ENCODE data around the gene ATP1A2. TPM values are rescaled to one million over a fixed set of nuclear protein-coding genes. Genes with fewer than 3 reads are reported as not detected.

ATP1A2 gene
- total RNA-seq, 1 donor from 2014 or later = not detected

DNA sequence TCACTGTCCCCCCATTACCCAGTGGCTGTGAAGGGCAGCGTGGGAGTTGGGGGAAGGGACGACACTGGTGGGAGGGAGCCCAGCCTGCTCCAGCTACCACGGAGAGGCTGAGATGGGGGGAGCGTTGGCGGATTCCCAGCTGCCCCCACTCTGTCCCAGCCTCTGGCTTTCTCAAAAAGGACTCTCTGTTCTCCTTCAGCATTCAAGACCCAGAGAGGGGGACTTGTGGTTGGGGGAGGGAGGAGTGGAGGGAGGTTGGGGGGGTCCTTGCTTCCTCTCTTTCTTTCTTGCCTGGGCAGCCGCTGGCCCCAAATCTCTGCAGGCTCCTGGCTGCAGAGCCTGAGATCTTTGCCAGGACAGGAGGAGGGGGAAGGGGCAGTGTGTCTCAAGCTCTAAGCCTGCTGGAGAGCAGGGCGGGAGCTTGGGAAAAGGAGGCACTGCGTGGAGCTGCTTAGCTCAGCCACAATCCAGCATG lies 2.2 kb downstream of the ATP1A2 start:
- ChIA-PET CTCF (no interaction called here), POLR2A (no interaction called here)
- ATAC-seq (ENCODE audit: low read depth) = no peak
- Mint-ChIP-seq H3K36me3 (ENCODE audit: low read depth) (no peaks in the 10 kb centered on the region), H3K4me1 (no peaks in the 10 kb centered on the region), H3K27me3 (peaks cover 18% of the 10 kb centered on the region), H3K9me3 (no peaks in the 10 kb centered on the region), H3K4me3 (no peak overlapping the region), H3K27ac (no peak overlapping the region)
- DNase-seq = no peak
- intact Hi-C loops (cut with micrococcal nuclease) = no loop called here
- TF ChIP-seq, protein P1, sequence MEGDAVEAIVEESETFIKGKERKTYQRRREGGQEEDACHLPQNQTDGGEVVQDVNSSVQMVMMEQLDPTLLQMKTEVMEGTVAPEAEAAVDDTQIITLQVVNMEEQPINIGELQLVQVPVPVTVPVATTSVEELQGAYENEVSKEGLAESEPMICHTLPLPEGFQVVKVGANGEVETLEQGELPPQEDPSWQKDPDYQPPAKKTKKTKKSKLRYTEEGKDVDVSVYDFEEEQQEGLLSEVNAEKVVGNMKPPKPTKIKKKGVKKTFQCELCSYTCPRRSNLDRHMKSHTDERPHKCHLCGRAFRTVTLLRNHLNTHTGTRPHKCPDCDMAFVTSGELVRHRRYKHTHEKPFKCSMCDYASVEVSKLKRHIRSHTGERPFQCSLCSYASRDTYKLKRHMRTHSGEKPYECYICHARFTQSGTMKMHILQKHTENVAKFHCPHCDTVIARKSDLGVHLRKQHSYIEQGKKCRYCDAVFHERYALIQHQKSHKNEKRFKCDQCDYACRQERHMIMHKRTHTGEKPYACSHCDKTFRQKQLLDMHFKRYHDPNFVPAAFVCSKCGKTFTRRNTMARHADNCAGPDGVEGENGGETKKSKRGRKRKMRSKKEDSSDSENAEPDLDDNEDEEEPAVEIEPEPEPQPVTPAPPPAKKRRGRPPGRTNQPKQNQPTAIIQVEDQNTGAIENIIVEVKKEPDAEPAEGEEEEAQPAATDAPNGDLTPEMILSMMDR (IDR thresholded peaks at IDR 0.05) = no peak

DNA sequence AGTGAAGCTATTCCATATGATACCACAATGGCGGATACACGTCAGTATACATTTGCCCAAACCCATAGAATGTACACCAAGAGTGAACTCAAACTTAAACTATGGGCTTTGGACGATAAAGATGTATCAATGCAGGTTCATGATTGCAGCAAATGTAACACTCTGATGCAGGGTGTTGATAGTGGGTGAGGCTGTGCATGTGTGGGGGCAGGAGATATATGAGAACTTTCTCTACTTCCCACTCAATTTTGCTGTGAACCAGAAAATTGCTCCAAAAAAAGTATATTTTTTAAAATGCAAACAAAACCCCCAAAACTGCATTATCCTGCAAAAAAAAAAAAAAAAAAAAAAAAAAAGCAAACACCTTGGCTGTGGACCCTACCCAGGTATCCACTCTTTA lies 3.4 kb downstream of the ATP1A2 start:
- no peaks in the 10 kb centered on the region for H3K9me3 Mint-ChIP-seq
- DNase-seq (no peak), ATAC-seq (ENCODE audit: low read depth) (no peak)
- intact Hi-C loops (cut with micrococcal nuclease) = no loop called here
- ChIA-PET POLR2A (no interaction called here), CTCF (no interaction called here)
- no peak overlapping the region for H3K27ac Mint-ChIP-seq
- no peaks in the 10 kb centered on the region for H3K36me3 Mint-ChIP-seq (ENCODE audit: low read depth)
- TF ChIP-seq, protein P1 (IDR thresholded peaks at IDR 0.05) = no peak
- H3K27me3 Mint-ChIP-seq = peaks cover 18% of the 10 kb centered on the region
- H3K4me1 Mint-ChIP-seq = no peaks in the 10 kb centered on the region
- no peak overlapping the region for H3K4me3 Mint-ChIP-seq

DNA sequence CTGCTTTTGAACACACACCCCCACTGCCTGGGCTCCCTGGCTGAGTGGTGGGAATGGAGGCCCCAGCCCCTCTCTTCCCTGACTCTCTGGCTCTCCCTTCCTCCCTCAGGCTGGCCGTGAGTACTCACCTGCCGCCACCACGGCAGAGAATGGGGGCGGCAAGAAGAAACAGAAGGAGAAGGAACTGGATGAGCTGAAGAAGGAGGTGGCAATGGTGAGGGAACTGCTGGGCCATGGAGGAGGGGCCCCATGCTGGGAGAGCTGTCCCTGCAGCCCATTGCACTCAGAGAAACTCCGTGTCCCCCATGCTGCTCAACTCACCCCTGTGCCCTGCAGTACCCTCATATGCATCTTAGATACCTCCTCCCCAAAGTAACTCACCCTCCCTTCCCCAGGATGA lies 5.2 kb downstream of the ATP1A2 start:
- DNase-seq (no peak), ATAC-seq (ENCODE audit: low read depth) (no peak)
- POLR2A ChIA-PET = no interaction called here
- no peak overlapping the region for H3K4me3 Mint-ChIP-seq
- no peaks in the 10 kb centered on the region for H3K4me1 Mint-ChIP-seq
- TF ChIP-seq, protein P1 (IDR thresholded peaks at IDR 0.05) = no peak
- H3K27ac Mint-ChIP-seq = no peak overlapping the region
- intact Hi-C loops (cut with micrococcal nuclease) = loop anchor here (5.0 kb wide), 1 partner anchor 47 kb away; no protein-coding TSS in a partner anchor
- no peaks in the 10 kb centered on the region for H3K9me3 Mint-ChIP-seq
- peaks cover 16% of the 10 kb centered on the region for H3K27me3 Mint-ChIP-seq
- no peaks in the 10 kb centered on the region for H3K36me3 Mint-ChIP-seq (ENCODE audit: low read depth)
- CTCF ChIA-PET = no interaction called here

DNA sequence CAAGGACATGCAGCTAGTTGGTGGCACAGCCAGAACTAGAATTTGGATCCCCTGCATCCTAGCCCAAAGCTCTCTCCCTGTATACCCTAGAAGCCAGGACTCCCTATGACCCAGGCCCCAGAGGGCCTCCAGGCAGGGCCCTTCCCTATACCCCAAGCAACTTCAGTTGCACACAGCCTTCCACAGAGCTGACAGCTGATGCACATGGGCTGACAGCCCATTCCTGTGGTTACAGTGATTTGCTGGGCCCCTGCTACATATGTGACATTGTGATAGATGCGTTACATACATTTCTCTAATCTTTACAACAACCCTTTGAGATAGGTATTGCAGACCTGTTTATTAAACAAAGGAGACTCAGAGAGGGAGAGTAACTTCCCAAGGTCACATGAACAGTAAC lies 5.8 kb downstream of the ATP1A2 start:
- Mint-ChIP-seq H3K27ac (no peak overlapping the region), H3K36me3 (ENCODE audit: low read depth) (no peaks in the 10 kb centered on the region), H3K4me3 (no peak overlapping the region), H3K4me1 (no peaks in the 10 kb centered on the region), H3K9me3 (no peaks in the 10 kb centered on the region), H3K27me3 (peaks cover 12% of the 10 kb centered on the region)
- DNase-seq (no peak), ATAC-seq (ENCODE audit: low read depth) (no peak)
- TF ChIP-seq, protein P1 (IDR thresholded peaks at IDR 0.05) = no peak
- ChIA-PET POLR2A (no interaction called here), CTCF (no interaction called here)
- intact Hi-C loops (cut with micrococcal nuclease) = loop anchor here (5.0 kb wide), 1 partner anchor 46 kb away; no protein-coding TSS in a partner anchor

DNA sequence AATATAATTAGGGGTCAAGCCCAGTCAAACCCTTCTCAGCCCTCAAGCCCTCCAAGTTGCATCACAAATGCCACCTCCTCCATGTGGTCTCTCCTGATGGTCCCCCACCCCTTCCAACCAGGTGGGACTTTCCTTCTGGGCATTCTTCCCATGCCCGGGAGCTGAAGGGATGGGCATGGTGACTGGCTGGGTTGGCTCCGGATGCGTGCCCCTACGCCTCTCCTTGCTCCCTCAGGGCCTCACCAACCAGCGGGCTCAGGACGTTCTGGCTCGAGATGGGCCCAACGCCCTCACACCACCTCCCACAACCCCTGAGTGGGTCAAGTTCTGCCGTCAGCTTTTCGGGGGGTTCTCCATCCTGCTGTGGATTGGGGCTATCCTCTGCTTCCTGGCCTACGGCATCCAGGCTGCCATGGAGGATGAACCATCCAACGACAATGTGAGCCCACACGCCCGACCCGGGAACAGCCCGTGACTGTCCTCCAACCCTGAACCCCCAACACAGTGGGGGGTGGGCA lies 7.5 kb downstream of the ATP1A2 start:
- TF ChIP-seq, protein P1 (IDR thresholded peaks at IDR 0.05) = no peak
- H3K27me3 Mint-ChIP-seq = peaks cover 7% of the 10 kb centered on the region
- H3K4me3 Mint-ChIP-seq = no peak overlapping the region
- H3K36me3 Mint-ChIP-seq (ENCODE audit: low read depth) = no peaks in the 10 kb centered on the region
- ATAC-seq (ENCODE audit: low read depth) (no peak), DNase-seq (no peak)
- intact Hi-C loops (cut with micrococcal nuclease) = loop anchor here (5.0 kb wide), 1 partner anchor 44 kb away; no protein-coding TSS in a partner anchor
- no peak overlapping the region for H3K27ac Mint-ChIP-seq
- ChIA-PET CTCF (interaction anchor here (1.6 kb wide), 1 partner anchor 37 kb away, joined by 3 read pairs; no protein-coding TSS in a partner anchor), POLR2A (no interaction called here)
- no peaks in the 10 kb centered on the region for H3K9me3 Mint-ChIP-seq
- H3K4me1 Mint-ChIP-seq = no peaks in the 10 kb centered on the region
